ENCODE results near the gene MZT2B. TPM values are rescaled to one million over a fixed set of nuclear protein-coding genes. Genes with fewer than 3 reads are reported as not detected.
"Not testable (repeated sequence)": the region's sequence is repeated elsewhere in the genome, so short reads cannot be mapped to it uniquely, and the experiment has no call there.

Gene MZT2B
- total and polyA plus RNA-seq, 2 of the 8 experiments (the other 6 are each of a cell fraction or from before 2014, with no cell fraction given): 90.3 to 151 TPM

- H2BK120ac ChIP-seq (replicated peaks; ENCODE audit: low read depth, low read length); H3K36me3 ChIP-seq (ENCODE audit: control insufficient read depth in 2 of 4, insufficient read depth in 4 of 4, low read length in 3 of 4); H2BK15ac ChIP-seq (ENCODE audit: low read length); H3K4me3 ChIP-seq (ENCODE audit: extremely low read depth in 1 of 4, insufficient read depth in 2 of 4, low read depth in 3 of 4, low read length in 4 of 4); POLR2A ChIA-PET (ENCODE audit: partially characterized antibody); H2BK12ac ChIP-seq (ENCODE audit: low read depth, low read length); H3K14ac ChIP-seq (ENCODE audit: insufficient read length); H3K23me2 ChIP-seq (ENCODE audit: low read depth, low read length); H3K23ac ChIP-seq (ENCODE audit: insufficient read length); H3K79me2 ChIP-seq (ENCODE audit: control insufficient read depth in 1 of 2, insufficient read depth in 2 of 2, low read length in 2 of 2); H4K5ac ChIP-seq (ENCODE audit: insufficient read length, low read depth, low read length); H4K91ac ChIP-seq (replicated peaks; ENCODE audit: insufficient read length, low read length); FAIRE-seq; H2BK20ac ChIP-seq (ENCODE audit: low read length); H4K20me1 ChIP-seq (replicated peaks in 1 of 2; ENCODE audit: control insufficient read depth in 1 of 2, insufficient read depth in 2 of 2, low read length in 2 of 2); H3K27me3 ChIP-seq (replicated peaks in 1 of 4; ENCODE audit: control insufficient read depth in 3 of 4, extremely low read depth in 1 of 4, insufficient read depth in 3 of 4, low read length in 3 of 4); H3K79me1 ChIP-seq (ENCODE audit: low read depth, low read length); H3K4ac ChIP-seq (replicated peaks; ENCODE audit: insufficient read length, low read depth, low read length); H2BK5ac ChIP-seq (ENCODE audit: low read depth, low read length); H2AFZ ChIP-seq (ENCODE audit: low read length); H2AK5ac ChIP-seq (ENCODE audit: low read depth, low read length); H4K8ac ChIP-seq (ENCODE audit: extremely low read depth, insufficient read depth, low read length); H3K4me2 ChIP-seq (ENCODE audit: insufficient read depth in 1 of 2, low read depth in 2 of 2, low read length in 2 of 2); H3K18ac ChIP-seq (ENCODE audit: extremely low read depth, low read length); H3K27ac ChIP-seq (ENCODE audit: low read depth, low read length); H3K56ac ChIP-seq (replicated peaks; ENCODE audit: insufficient read length, low read depth, low read length); CTCF ChIA-PET (ENCODE audit: partially characterized antibody); H3K9me3 ChIP-seq (ENCODE audit: insufficient read depth in 2 of 2, low read depth in 1 of 2, low read length in 1 of 2); H3K4me1 ChIP-seq (replicated peaks in 1 of 4; ENCODE audit: control insufficient read depth in 3 of 4, insufficient read depth in 4 of 4, low read length in 3 of 4); H3K9ac ChIP-seq (replicated peaks in 1 of 4; ENCODE audit: extremely low read depth in 1 of 4, low read depth in 3 of 4, low read length in 3 of 4): not testable (repeated sequence)
- DNase-seq (ENCODE audit: low read depth in 1 of 2, low spot score in 2 of 2): peak in 1 of 2 experiments; percentile 20
- WGBS, 2 experiments (ENCODE audit: extremely low coverage in 1 of 2, insufficient coverage in 1 of 2, insufficient read length in 1 of 2, insufficient replicate concordance in 2 of 2, low coverage in 1 of 2, low lambda C conversion rate in 2 of 2, missing lambda C conversion rate in 1 of 2): 94% methylated on average over 5 of the region's 10 CpGs; no CpG with 5 or more reads in 1 of the 2 experiments
These were observed 45.5 kb upstream of the MZT2B start for GRCh38 chr2:130136546-130136945.

GRCh38 chr2:130137118-130137517 lies 44.9 kb upstream of the MZT2B start:
- FAIRE-seq; H3K4me3 ChIP-seq (ENCODE audit: extremely low read depth in 1 of 4, insufficient read depth in 2 of 4, low read depth in 3 of 4, low read length in 4 of 4); H3K23ac ChIP-seq (ENCODE audit: insufficient read length); H3K14ac ChIP-seq (ENCODE audit: insufficient read length); H3K9ac ChIP-seq (replicated peaks in 1 of 4; ENCODE audit: extremely low read depth in 1 of 4, low read depth in 3 of 4, low read length in 3 of 4); POLR2A ChIA-PET (ENCODE audit: partially characterized antibody); H3K79me1 ChIP-seq (ENCODE audit: low read depth, low read length); H4K8ac ChIP-seq (ENCODE audit: extremely low read depth, insufficient read depth, low read length); H2BK15ac ChIP-seq (ENCODE audit: low read length); H3K27me3 ChIP-seq (replicated peaks in 1 of 4; ENCODE audit: control insufficient read depth in 3 of 4, extremely low read depth in 1 of 4, insufficient read depth in 3 of 4, low read length in 3 of 4); H3K27ac ChIP-seq (ENCODE audit: low read depth, low read length); CTCF ChIA-PET (ENCODE audit: partially characterized antibody); H2BK20ac ChIP-seq (ENCODE audit: low read length); H3K4me1 ChIP-seq (replicated peaks in 1 of 4; ENCODE audit: control insufficient read depth in 3 of 4, insufficient read depth in 4 of 4, low read length in 3 of 4); H4K20me1 ChIP-seq (replicated peaks in 1 of 2; ENCODE audit: control insufficient read depth in 1 of 2, insufficient read depth in 2 of 2, low read length in 2 of 2); H3K56ac ChIP-seq (replicated peaks; ENCODE audit: insufficient read length, low read depth, low read length); H3K4ac ChIP-seq (replicated peaks; ENCODE audit: insufficient read length, low read depth, low read length); H2BK12ac ChIP-seq (ENCODE audit: low read depth, low read length); H3K4me2 ChIP-seq (ENCODE audit: insufficient read depth in 1 of 2, low read depth in 2 of 2, low read length in 2 of 2); H3K18ac ChIP-seq (ENCODE audit: extremely low read depth, low read length); H3K9me3 ChIP-seq (ENCODE audit: insufficient read depth in 2 of 2, low read depth in 1 of 2, low read length in 1 of 2); H3K79me2 ChIP-seq (ENCODE audit: control insufficient read depth in 1 of 2, insufficient read depth in 2 of 2, low read length in 2 of 2); H2BK120ac ChIP-seq (replicated peaks; ENCODE audit: low read depth, low read length); H4K5ac ChIP-seq (ENCODE audit: insufficient read length, low read depth, low read length); H2AFZ ChIP-seq (ENCODE audit: low read length); H4K91ac ChIP-seq (replicated peaks; ENCODE audit: insufficient read length, low read length); H2BK5ac ChIP-seq (ENCODE audit: low read depth, low read length); H2AK5ac ChIP-seq (ENCODE audit: low read depth, low read length); H3K36me3 ChIP-seq (ENCODE audit: control insufficient read depth in 2 of 4, insufficient read depth in 4 of 4, low read length in 3 of 4); H3K23me2 ChIP-seq (ENCODE audit: low read depth, low read length): not testable (repeated sequence)
- 46% methylated on average over 2 of the region's 5 CpGs; no CpG with 5 or more reads in 1 of the 2 experiments for whole genome bisulfite sequencing, 2 experiments (ENCODE audit: extremely low coverage in 1 of 2, insufficient coverage in 1 of 2, insufficient read length in 1 of 2, insufficient replicate concordance in 2 of 2, low coverage in 1 of 2, low lambda C conversion rate in 2 of 2, missing lambda C conversion rate in 1 of 2)
- peak in 1 of 2 experiments; percentile 33 for DNase-seq (ENCODE audit: low read depth in 1 of 2, low spot score in 2 of 2)

All from H1 (cell line).